GM21717 (cell line): ENCODE data around the gene KIF26A.
"Not testable (repeated sequence)": the region's sequence is repeated elsewhere in the genome, so short reads cannot be mapped to it uniquely, and the experiment has no call there.

Experiments
- ATAC-seq: cut with Tn5 transposase; IDR thresholded peaks from one replicate; pipeline ENCODE4 v1.9.1; 2021; ENCODE audit warnings: mild to moderate bottlenecking, moderate library complexity; ENCODE audit not compliant: unreplicated experiment

KIF26A gene

GRCh38 chr14:104219731-104220214, 81.4 kb downstream of the KIF26A start:
- ATAC-seq, result no peak

GRCh38 chr14:104220215-104221070, 82.1 kb downstream of the KIF26A start:
- ATAC-seq, result no peak

GRCh38 chr14:104221071-104221625, 82.8 kb downstream of the KIF26A start:
- ATAC-seq, result no peak

GRCh38 chr14:104221636-104222369, 83.4 kb downstream of the KIF26A start:
- no peak for ATAC-seq

- no peak for ATAC-seq
Observed at GRCh38 chr14:104222396-104223036, 84.1 kb downstream of the KIF26A start.

GRCh38 chr14:104223101-104224041, 85.0 kb downstream of the KIF26A start:
- no peak for ATAC-seq

GRCh38 chr14:104224131-104224505, 85.7 kb downstream of the KIF26A start:
- no peak for ATAC-seq

- ATAC-seq, result no peak
Observed at GRCh38 chr14:104224506-104225277, 86.3 kb downstream of the KIF26A start.

GRCh38 chr14:104225278-104226190, 87.1 kb downstream of the KIF26A start:
- not testable (repeated sequence) for ATAC-seq

- ATAC-seq, result no peak
Observed at GRCh38 chr14:104226421-104227383, 88.3 kb downstream of the KIF26A start.

- no peak for ATAC-seq
Observed at GRCh38 chr14:104227806-104228205, 89.4 kb downstream of the KIF26A start.

GRCh38 chr14:104228221-104228620, 89.8 kb downstream of the KIF26A start:
- ATAC-seq, result no peak

GRCh38 chr14:104228716-104229533, 90.5 kb downstream of the KIF26A start:
- ATAC-seq, result no peak

- no peak for ATAC-seq
Observed at GRCh38 chr14:104229534-104230055, 91.2 kb downstream of the KIF26A start.

GRCh38 chr14:104230119-104230815, 91.9 kb downstream of the KIF26A start:
- no peak for ATAC-seq
